ENCODE results near the gene FBXL13.

Gene FBXL13

GRCh38 chr7:102890971-102891692 lies 183.5 kb downstream of the FBXL13 start:
- FAIRE-seq: no peak

GRCh38 chr7:102890292-102890970 lies 184.2 kb downstream of the FBXL13 start:
- no peak for FAIRE-seq

- FAIRE-seq: no peak
These were observed 184.7 kb downstream of the FBXL13 start for GRCh38 chr7:102889851-102890250.

GRCh38 chr7:102888561-102889233 lies 185.9 kb downstream of the FBXL13 start:
- no peak for FAIRE-seq

- FAIRE-seq: no peak
These were observed 191.3 kb downstream of the FBXL13 start for GRCh38 chr7:102883098-102883860.

- no peak for FAIRE-seq
These were observed 198.8 kb downstream of the FBXL13 start for GRCh38 chr7:102875700-102876295.

- no peak for FAIRE-seq
These were observed 199.6 kb downstream of the FBXL13 start for GRCh38 chr7:102874966-102875365.

GRCh38 chr7:102874166-102874829 lies 200.3 kb downstream of the FBXL13 start:
- no peak for FAIRE-seq

- FAIRE-seq: no peak
These were observed 201.0 kb downstream of the FBXL13 start for GRCh38 chr7:102873470-102874165.

- no peak for FAIRE-seq
These were observed 202.1 kb downstream of the FBXL13 start for GRCh38 chr7:102872460-102872859.

GRCh38 chr7:102869195-102869594 lies 205.4 kb downstream of the FBXL13 start:
- no peak for FAIRE-seq

- FAIRE-seq: no peak
These were observed 207.9 kb downstream of the FBXL13 start for GRCh38 chr7:102866535-102867215.

GRCh38 chr7:102864958-102865357 lies 209.6 kb downstream of the FBXL13 start:
- no peak for FAIRE-seq

GRCh38 chr7:102860351-102860811 lies 214.2 kb downstream of the FBXL13 start:
- no peak for FAIRE-seq

- no peak for FAIRE-seq
These were observed 214.8 kb downstream of the FBXL13 start for GRCh38 chr7:102859799-102860125.

GRCh38 chr7:102859084-102859798 lies 215.4 kb downstream of the FBXL13 start:
- FAIRE-seq: no peak

GRCh38 chr7:102856036-102856435 lies 218.6 kb downstream of the FBXL13 start:
- FAIRE-seq: no peak

GRCh38 chr7:102849538-102849937 lies 225.1 kb downstream of the FBXL13 start:
- FAIRE-seq: no peak

GRCh38 chr7:102849079-102849478 lies 225.5 kb downstream of the FBXL13 start:
- FAIRE-seq: no peak

- FAIRE-seq: no peak
These were observed 229.2 kb downstream of the FBXL13 start for GRCh38 chr7:102845346-102845745.

Data from G401.6 (cell line).